Measurements from ENCODE around the gene SCFD2.

SCFD2 gene

DNA sequence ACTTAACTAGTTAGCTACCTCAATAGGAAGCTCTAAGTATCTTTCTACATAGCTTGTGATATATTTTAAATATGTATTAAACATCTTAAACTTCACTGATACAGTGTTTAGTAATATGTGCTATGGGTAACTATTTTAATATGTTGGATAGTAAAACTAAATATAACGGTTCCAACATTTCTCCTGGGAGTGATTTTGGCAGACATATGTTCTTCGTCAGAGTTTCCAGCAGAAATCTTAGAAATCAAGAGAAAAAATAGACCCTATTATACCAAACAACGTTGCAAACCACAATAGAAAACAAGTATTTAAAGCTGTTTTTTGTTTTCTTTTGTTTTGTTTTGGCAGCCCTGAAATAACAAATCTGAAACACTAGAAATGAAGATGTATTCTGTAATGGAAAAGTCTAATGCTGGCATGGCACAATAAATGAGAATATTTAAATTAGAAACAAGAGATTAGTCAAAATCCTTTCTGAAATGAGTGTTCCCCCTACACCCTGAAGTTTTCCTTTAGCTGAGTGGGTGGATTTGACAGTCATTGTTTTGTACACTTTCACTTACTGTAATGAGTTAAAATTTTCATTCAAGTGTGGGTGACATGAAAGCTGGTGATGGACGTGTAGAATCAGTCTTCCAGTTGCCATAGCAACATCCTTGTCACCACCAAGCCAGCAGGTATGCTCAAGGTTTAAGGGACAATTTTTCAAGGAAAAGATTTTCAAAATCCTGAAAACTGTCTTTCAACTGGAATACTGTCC, 233.5 kb downstream of the SCFD2 start:
- DNase-seq, result no peak

GRCh38 chr4:53131562-53131925, 234.3 kb downstream of the SCFD2 start:
- DNase-seq, result no peak

GRCh38 chr4:53130896-53131561, 234.8 kb downstream of the SCFD2 start:
- DNase-seq, result no peak

DNA sequence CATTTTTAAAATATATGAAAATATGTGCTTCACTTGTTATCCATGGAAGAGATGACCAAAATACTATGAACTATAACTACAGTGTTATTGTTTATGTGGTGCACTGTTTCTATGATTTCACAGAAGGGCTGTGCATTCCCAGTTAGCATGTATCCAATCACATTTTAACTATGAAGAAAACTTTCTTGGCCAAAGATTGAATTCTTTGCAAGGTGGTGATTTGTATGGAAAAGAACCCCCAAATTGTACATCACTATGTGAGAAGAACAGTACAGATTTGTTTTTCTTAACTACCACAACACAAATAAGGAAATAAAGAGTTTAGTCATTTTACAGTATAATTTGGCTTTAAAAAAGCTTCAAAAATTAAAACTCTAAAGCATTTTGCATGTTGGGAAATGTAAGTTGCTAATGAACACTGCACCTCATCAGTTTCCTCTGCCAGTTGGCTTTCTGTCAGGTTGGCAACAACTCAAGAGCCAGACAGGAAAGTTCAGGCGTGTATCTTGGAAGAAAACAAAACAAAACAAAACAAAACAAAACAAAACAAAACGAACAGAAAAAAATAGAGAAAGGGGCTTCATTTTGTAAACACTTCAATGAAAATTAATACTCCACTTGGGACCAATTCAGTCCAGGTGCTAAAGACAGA, 237.0 kb downstream of the SCFD2 start:
- DNase-seq, result no peak

- DNase-seq, result no peak
These were observed 237.6 kb downstream of the SCFD2 start for GRCh38 chr4:53128231-53128630.

- no peak for DNase-seq
These were observed 238.5 kb downstream of the SCFD2 start for GRCh38 chr4:53127365-53127764.

DNA sequence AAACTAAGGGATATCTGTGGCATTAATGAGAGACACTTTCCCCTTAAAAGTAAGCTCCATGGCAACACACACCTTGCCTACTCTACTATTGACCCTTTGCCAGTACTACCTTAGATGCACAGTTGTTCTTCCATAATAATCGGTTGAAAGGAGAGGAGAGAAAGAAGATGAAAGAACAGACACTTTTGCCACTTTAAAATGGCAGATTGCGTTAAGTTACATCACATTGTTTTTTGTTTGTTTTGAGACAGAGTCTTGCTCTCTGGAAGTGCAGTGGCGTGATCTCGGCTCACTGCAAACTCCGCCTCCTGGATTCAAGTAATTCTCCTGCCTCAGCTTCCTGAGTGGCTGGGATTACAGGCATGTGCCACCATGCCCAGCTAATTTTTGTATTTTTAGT, 239.8 kb downstream of the SCFD2 start:
- no peak for DNase-seq

GRCh38 chr4:53123819-53124218, 242.0 kb downstream of the SCFD2 start:
- no peak for DNase-seq

DNA sequence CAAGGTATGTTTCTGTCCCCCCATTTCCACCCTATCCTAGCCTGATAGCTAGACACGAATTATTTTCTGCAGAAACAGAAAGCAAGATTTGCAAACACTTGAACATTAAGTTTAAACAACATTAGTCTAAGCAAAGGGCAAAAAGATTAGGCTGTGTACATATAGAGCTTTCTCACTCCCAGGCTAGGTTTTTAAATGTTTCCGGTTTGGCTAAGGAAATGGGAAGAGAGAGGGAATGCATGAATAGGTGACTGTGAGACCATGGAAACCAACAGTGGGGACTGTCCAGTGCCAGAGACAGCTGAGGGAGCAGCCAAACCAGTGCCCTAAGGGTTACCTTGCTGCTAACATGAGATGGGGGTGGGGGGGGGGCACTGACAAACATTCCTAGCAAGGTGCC, 242.7 kb downstream of the SCFD2 start:
- DNase-seq, result no peak

DNA sequence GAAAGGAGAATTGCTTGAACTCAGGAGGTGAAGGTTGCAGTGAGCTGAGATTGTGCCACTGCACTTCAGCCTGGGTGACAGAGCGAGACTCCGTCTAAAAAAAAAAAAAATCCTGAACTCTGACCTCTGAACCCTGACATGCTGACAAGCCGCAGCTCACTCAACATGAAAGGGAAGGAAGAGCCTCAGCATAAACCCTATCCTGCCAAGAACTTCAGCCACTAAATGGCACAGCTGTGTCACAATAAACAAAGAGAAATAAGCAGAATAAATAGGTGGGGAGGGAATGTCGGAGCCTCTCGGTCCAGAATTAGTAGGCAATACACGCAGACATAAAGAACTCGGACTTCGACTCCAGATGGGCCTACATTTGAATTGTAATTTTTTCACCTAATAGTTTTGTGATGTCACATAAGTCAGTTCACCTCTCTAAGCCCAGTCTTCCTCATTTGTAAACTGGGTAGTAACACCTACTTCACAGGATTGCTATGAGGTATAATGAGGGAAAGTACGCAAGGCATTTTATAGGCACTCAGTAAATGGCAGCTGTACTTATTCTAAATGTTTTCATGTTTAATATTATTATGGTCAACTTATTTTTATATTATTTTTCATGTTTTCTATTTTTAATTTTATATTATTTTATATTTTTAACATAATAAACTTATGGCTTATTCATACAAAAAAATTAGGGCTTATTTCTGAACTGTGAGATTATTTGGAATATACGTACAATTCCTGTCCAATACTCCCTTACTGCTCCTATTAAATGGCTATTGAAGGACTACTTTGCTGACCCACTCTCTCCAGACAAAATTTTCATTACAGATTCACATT, 243.4 kb downstream of the SCFD2 start:
- no peak for DNase-seq

- no peak for DNase-seq
These were observed 244.5 kb downstream of the SCFD2 start for GRCh38 chr4:53121264-53121865.

DNA sequence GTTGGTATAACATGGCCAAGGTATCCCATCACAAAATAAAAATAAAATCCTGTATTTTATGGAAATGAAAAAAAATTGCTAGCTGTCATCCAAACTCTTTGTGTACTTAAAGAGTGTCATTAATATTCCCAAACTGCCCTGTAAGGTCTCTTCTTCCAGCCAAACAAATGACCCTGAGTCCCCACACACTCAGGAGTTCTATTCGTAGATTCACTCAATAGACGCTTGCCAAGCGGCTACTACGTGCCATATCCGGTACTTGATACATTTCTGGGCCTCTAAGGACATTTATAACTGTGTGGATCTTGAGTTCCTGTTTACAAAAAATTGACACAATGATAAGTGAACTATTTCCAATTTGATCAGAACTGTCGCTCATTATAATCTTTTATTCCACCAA, 245.1 kb downstream of the SCFD2 start:
- DNase-seq, result no peak

GRCh38 chr4:53119680-53120079, 246.2 kb downstream of the SCFD2 start:
- DNase-seq, result no peak

GRCh38 chr4:53118676-53119075, 247.2 kb downstream of the SCFD2 start:
- DNase-seq, result no peak

- no peak for DNase-seq
These were observed 248.9 kb downstream of the SCFD2 start for GRCh38 chr4:53116954-53117353.

DNA sequence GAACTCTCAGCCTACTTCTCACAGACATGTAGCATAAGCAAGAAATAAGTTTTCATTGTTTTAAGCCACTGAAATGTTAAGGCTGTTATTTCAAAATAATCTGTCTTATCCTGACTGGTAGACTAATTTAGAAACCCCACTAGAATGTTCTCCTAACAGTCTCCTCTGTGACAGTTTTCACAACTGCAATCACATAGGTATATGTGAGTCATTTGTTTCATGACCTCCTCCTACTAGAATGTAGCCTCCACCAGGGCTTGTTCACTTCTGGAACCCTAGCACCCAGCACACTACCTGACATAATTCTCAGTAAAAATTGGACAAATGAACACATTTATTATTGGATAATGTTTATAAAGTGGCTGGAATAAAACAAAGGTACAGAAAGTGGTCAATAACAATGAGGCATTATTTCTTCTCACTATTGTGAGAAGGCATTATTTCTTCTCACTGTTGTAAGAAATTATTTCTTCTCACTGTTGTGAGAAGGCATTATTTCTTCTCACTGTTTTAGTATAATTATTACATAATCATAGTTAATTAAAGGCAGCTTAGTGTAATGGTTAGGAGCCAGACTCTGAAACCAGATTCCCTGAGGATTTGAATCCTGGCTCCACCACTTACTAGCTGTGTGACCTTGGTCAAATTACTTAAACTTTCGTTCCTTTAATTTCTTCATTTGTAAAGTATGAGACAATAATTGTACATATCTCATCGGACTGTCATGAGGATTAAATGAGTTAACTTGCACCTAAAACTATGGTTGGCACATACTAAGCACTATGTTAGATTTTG, 252.2 kb downstream of the SCFD2 start:
- DNase-seq, result no peak

- DNase-seq, result no peak
These were observed 260.5 kb downstream of the SCFD2 start for GRCh38 chr4:53105313-53105712.

GRCh38 chr4:53103481-53103880, 262.4 kb downstream of the SCFD2 start:
- no peak for DNase-seq

DNA sequence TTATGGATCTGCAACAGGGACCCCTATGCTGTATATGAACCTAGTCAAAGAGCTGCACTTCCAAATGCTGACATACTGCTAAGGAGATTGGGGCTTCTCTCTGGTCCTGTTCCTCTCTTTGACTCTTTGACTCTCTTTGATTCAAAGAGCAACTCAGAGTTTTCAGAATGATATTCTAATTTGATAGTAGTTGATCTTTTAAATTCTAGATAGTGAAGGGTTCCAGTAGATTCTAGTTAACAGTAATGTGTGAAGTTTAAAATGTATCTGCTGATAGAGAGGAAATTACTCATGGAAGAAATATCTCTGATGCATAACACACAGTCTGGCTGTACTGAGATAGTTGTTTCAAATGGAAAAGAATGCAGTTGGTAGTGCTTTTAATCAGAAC, 264.7 kb downstream of the SCFD2 start:
- DNase-seq, result no peak

DNA sequence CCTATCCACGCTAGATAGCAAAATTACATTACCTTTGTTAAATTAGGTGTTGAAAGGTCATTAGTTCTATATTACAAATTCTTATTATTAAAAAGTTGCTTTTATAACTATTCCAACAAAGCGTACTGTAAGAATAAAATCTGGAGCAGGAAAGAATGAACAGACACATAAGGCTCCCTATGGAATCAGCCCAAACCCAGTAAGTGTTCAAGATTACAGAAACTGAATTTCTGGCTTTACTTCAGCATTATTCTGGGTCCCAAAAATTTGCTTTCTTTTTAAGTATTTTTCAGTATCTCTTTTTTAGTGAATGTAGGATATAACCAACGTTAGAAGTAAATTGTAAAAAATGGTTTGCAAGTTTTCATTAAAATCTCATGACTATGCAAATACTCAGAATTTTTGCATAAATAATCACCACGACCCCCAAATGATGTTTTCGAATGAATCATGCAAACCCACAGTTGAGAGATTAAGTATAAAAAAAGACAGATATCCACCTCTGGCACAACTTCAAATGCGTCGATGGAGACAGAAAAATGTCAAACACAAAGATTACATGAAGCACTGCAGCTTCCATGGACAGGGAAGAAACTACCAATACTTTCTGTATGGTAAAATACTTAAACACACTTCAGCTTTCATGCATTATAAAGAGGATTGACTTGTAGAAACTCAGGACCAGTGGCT, 265.2 kb downstream of the SCFD2 start:
- no peak for DNase-seq

GRCh38 chr4:53098681-53099121, 267.2 kb downstream of the SCFD2 start:
- no peak for DNase-seq
